Mesothelial cell of epicardium (in vitro differentiated cells): Measurements from ENCODE around the gene CMYA5. TPM values are rescaled to one million over a fixed set of nuclear protein-coding genes. Genes with fewer than 3 reads are reported as not detected.

Experiments used
- DNase-seq, 2 experiments: peaks; one replicate each; pipeline ENCODE4 v3.0.0; 2021; ENCODE audit warnings: low spot score in 2 of 2; ENCODE audit not compliant: unreplicated experiment in 2 of 2
- H3K27ac Mint-ChIP-seq: 2 replicates; pipeline ENCODE4 v1.8.0; 2021; ENCODE audit warnings: mixed read lengths
- H3K27me3 Mint-ChIP-seq: 2 replicates; pipeline ENCODE4 v1.8.0; 2021; ENCODE audit warnings: low read depth, mixed read lengths
- H3K36me3 Mint-ChIP-seq: 2 replicates; pipeline ENCODE4 v1.8.0; 2021; ENCODE audit warnings: mixed read lengths
- H3K4me1 Mint-ChIP-seq: 2 replicates; pipeline ENCODE4 v1.8.0; 2021; ENCODE audit warnings: mixed read lengths
- H3K4me3 Mint-ChIP-seq: 2 replicates; pipeline ENCODE4 v1.8.0; 2021; ENCODE audit warnings: mild to moderate bottlenecking, moderate library complexity, mixed read lengths
- H3K9me3 Mint-ChIP-seq: 2 replicates; pipeline ENCODE4 v1.8.0; 2021; ENCODE audit warnings: mixed read lengths
- CTCF ChIP-seq: fragments of 200-600 bp; sonication (generic); IDR thresholded peaks from one replicate; pipeline ENCODE4 v1.5.0; 2021; ENCODE audit warnings: antibody characterized with exemption; ENCODE audit not compliant: unreplicated experiment
- total RNA-seq: library from RNA; stranded (reverse); gene quantifications from 3 replicates; pipeline ENCODE4 v1.2.1, GENCODE V29; 2021

The CMYA5 gene
- total RNA-seq, 1 donor from 2014 or later: 6.5 TPM

GRCh38 chr5:79834098-79834753, 144.6 kb downstream of the CMYA5 start:
- Mint-ChIP-seq H3K36me3 (no peaks in the 10 kb centered on the region), H3K4me3 (no peak overlapping the region), H3K27ac (no peak overlapping the region), H3K27me3 (peaks cover 11% of the 10 kb centered on the region), H3K9me3 (peaks cover 4% of the 10 kb centered on the region), H3K4me1 (peaks cover 26% of the 10 kb centered on the region)
- no peak for DNase-seq
- no peak for TF ChIP-seq CTCF

- TF ChIP-seq CTCF: no peak
- H3K4me3 Mint-ChIP-seq: no peak overlapping the region
- H3K27ac Mint-ChIP-seq: no peak overlapping the region
- H3K36me3 Mint-ChIP-seq: no peaks in the 10 kb centered on the region
- peaks cover 31% of the 10 kb centered on the region for H3K4me1 Mint-ChIP-seq
- peaks cover 4% of the 10 kb centered on the region for H3K9me3 Mint-ChIP-seq
- H3K27me3 Mint-ChIP-seq: peaks cover 2% of the 10 kb centered on the region
- DNase-seq: no peak
Measured at GRCh38 chr5:79834754-79835714, 145.4 kb downstream of the CMYA5 start.

GRCh38 chr5:79837761-79838551, 148.3 kb downstream of the CMYA5 start:
- peaks cover 9% of the 10 kb centered on the region for H3K27me3 Mint-ChIP-seq
- H3K36me3 Mint-ChIP-seq: no peaks in the 10 kb centered on the region
- H3K27ac Mint-ChIP-seq: peak overlapping the region; percentile 47
- H3K4me1 Mint-ChIP-seq: peaks cover 44% of the 10 kb centered on the region
- H3K9me3 Mint-ChIP-seq: peaks cover 1% of the 10 kb centered on the region
- no peak overlapping the region for H3K4me3 Mint-ChIP-seq
- no peak for DNase-seq
- TF ChIP-seq CTCF: no peak

GRCh38 chr5:79840084-79840990, 150.7 kb downstream of the CMYA5 start:
- Mint-ChIP-seq H3K9me3 (no peaks in the 10 kb centered on the region), H3K4me1 (peaks cover 39% of the 10 kb centered on the region), H3K27me3 (peaks cover 10% of the 10 kb centered on the region), H3K27ac (peak overlapping the region; percentile 11), H3K36me3 (no peaks in the 10 kb centered on the region), H3K4me3 (no peak overlapping the region)
- no peak for DNase-seq
- TF ChIP-seq CTCF: no peak

GRCh38 chr5:79841172-79841571, 151.5 kb downstream of the CMYA5 start:
- no peaks in the 10 kb centered on the region for H3K9me3 Mint-ChIP-seq
- no peaks in the 10 kb centered on the region for H3K36me3 Mint-ChIP-seq
- peaks cover 10% of the 10 kb centered on the region for H3K27me3 Mint-ChIP-seq
- H3K27ac Mint-ChIP-seq: no peak overlapping the region
- no peak for DNase-seq
- H3K4me1 Mint-ChIP-seq: peaks cover 39% of the 10 kb centered on the region
- TF ChIP-seq CTCF: no peak
- no peak overlapping the region for H3K4me3 Mint-ChIP-seq
